Trophoblast cell (in vitro differentiated cells and primary cell): ENCODE results near the gene STAMBPL1.

ENCODE experiments used
- DNase-seq, 2 donors: peaks; one replicate each; pipeline ENCODE4 v3.0.0-alpha.2; 2016
- H2AFZ ChIP-seq: 2 replicates; pipeline ENCODE4 v1.6.1; 2013; ENCODE audit warnings: low read length, moderate library complexity, mild to moderate bottlenecking; ENCODE audit not compliant: insufficient read depth, poor library complexity
- H2AK5ac ChIP-seq: 2 replicates; pipeline ENCODE4 v1.6.1; 2013; ENCODE audit warnings: mild to moderate bottlenecking, low read length
- H2BK120ac ChIP-seq: 2 replicates; pipeline ENCODE4 v1.6.1; 2013; ENCODE audit warnings: low read length, mild to moderate bottlenecking, moderate library complexity; ENCODE audit not compliant: insufficient read depth, poor library complexity
- H2BK12ac ChIP-seq: 2 replicates; pipeline ENCODE4 v1.6.1; 2013; ENCODE audit warnings: mild to moderate bottlenecking, low read length, moderate library complexity
- H2BK5ac ChIP-seq: 2 replicates; pipeline ENCODE4 v1.6.1; 2013; ENCODE audit warnings: low read length, low read depth, moderate library complexity, mild to moderate bottlenecking; ENCODE audit not compliant: poor library complexity
- H3K14ac ChIP-seq: 2 replicates; pipeline ENCODE4 v1.6.1; 2013; ENCODE audit warnings: mild to moderate bottlenecking, low read length
- H3K18ac ChIP-seq: 2 replicates; pipeline ENCODE4 v1.6.1; 2013; ENCODE audit warnings: mild to moderate bottlenecking, low read length
- H3K23ac ChIP-seq: 2 replicates; pipeline ENCODE4 v1.6.1; 2013; ENCODE audit warnings: low read length
- H3K27ac ChIP-seq: 2 replicates; pipeline ENCODE4 v1.5.1; 2013; ENCODE audit warnings: low read depth, mild to moderate bottlenecking, inconsistent platforms, low read length, moderate library complexity
- H3K27me3 ChIP-seq: 2 replicates; pipeline ENCODE4 v1.6.1; 2013; ENCODE audit warnings: inconsistent platforms, mild to moderate bottlenecking, low read length, moderate library complexity; ENCODE audit not compliant: insufficient read depth
- H3K36me3 ChIP-seq, 2 experiments: 1 replicate in 1 of 2; 2 replicates in 1 of 2; pipeline ENCODE4 v1.6.1; 2013; ENCODE audit warnings: low read length in 2 of 2, mild to moderate bottlenecking in 2 of 2, moderate library complexity in 1 of 2; ENCODE audit not compliant: insufficient read depth in 2 of 2, control insufficient read depth in 1 of 2
- H3K4ac ChIP-seq: 2 replicates; pipeline ENCODE4 v1.6.1; 2013; ENCODE audit warnings: low read depth, mild to moderate bottlenecking, low read length, moderate library complexity
- H3K4me1 ChIP-seq, 2 experiments: 1 replicate in 1 of 2; 2 replicates in 1 of 2; pipeline ENCODE4 v1.6.1; 2013; ENCODE audit warnings: low read length in 2 of 2, mild to moderate bottlenecking in 2 of 2, moderate library complexity in 1 of 2; ENCODE audit not compliant: insufficient read depth in 2 of 2, control insufficient read depth in 1 of 2
- H3K4me2 ChIP-seq: 2 replicates; pipeline ENCODE4 v1.6.1; 2013; ENCODE audit warnings: inconsistent platforms, mild to moderate bottlenecking, low read length, moderate library complexity
- H3K4me3 ChIP-seq: 2 replicates; pipeline ENCODE4 v1.5.1; 2013; ENCODE audit warnings: mild to moderate bottlenecking, low read depth, low read length, inconsistent platforms
- H3K79me1 ChIP-seq: one replicate; pipeline ENCODE4 v1.6.1; 2013; ENCODE audit warnings: low read length
- H3K79me2 ChIP-seq: 2 replicates; pipeline ENCODE4 v1.6.1; 2013; ENCODE audit warnings: low read length, mild to moderate bottlenecking; ENCODE audit not compliant: control insufficient read depth, insufficient read depth, poor library complexity
- H3K9ac ChIP-seq: 2 replicates; pipeline ENCODE4 v1.6.1; 2013; ENCODE audit warnings: mild to moderate bottlenecking, low read length
- H3K9me3 ChIP-seq: 2 replicates; pipeline ENCODE4 v1.6.1; 2013; ENCODE audit warnings: low read depth, mild to moderate bottlenecking, control low read depth, inconsistent platforms, low read length; ENCODE audit not compliant: insufficient read depth
- H4K12ac ChIP-seq: 2 replicates; pipeline ENCODE4 v1.6.1; 2013; ENCODE audit warnings: low read depth, mild to moderate bottlenecking, low read length, moderate library complexity
- H4K8ac ChIP-seq: 2 replicates; pipeline ENCODE4 v1.6.1; 2013; ENCODE audit warnings: low read depth, mild to moderate bottlenecking, low read length, moderate library complexity
- H4K91ac ChIP-seq: one replicate; pipeline ENCODE4 v1.6.1; 2013; ENCODE audit warnings: low read depth, mild to moderate bottlenecking, low read length, moderate library complexity
- WGBS: extraction: QIAGEN DNeasy Blood & Tissue Kit; methylation state at CpG from one replicate; pipeline ENCODE4 v1.1.7; 2013; ENCODE audit warnings: missing lambda C conversion rate; ENCODE audit not compliant: insufficient read length, insufficient coverage; ENCODE audit errors: extremely low coverage; 5-methylcytosine and 5-hydroxymethylcytosine counted together

STAMBPL1 gene

GRCh38 chr10:88892222-88892967 lies 12.3 kb downstream of the STAMBPL1 start:
- no peak overlapping the region for H3K18ac ChIP-seq
- H4K12ac ChIP-seq: no peak overlapping the region
- WGBS: no CpG with 5 or more reads among the region's 2 CpGs
- no peak overlapping the region for H3K4me3 ChIP-seq
- no peak overlapping the region for H3K9ac ChIP-seq
- peaks cover 3 to 8% of the 10 kb centered on the region in 2 experiments for H3K4me1 ChIP-seq
- no peaks in the 10 kb centered on the region for H3K36me3 ChIP-seq
- H2AFZ ChIP-seq: no peak overlapping the region
- DNase-seq: no peak
- no peak overlapping the region for H3K4me2 ChIP-seq
- H3K79me1 ChIP-seq: no peaks in the 10 kb centered on the region
- H2AK5ac ChIP-seq: no peak overlapping the region
- no peak overlapping the region for H2BK12ac ChIP-seq
- H3K9me3 ChIP-seq: no peaks in the 10 kb centered on the region
- no peak overlapping the region for H3K27ac ChIP-seq
- H3K23ac ChIP-seq: no peak overlapping the region
- H2BK120ac ChIP-seq: no peak overlapping the region
- no peaks in the 10 kb centered on the region for H3K27me3 ChIP-seq
- H4K91ac ChIP-seq: no peak overlapping the region
- no peak overlapping the region for H3K4ac ChIP-seq
- no peak overlapping the region for H4K8ac ChIP-seq
- no peak overlapping the region for H3K14ac ChIP-seq
- H3K79me2 ChIP-seq: no peaks in the 10 kb centered on the region
- no peak overlapping the region for H2BK5ac ChIP-seq

GRCh38 chr10:88893611-88894010 lies 13.6 kb downstream of the STAMBPL1 start:
- no peak overlapping the region for H3K27ac ChIP-seq
- H4K12ac ChIP-seq: no peak overlapping the region
- H4K91ac ChIP-seq: no peak overlapping the region
- H3K4me1 ChIP-seq: peaks cover 3 to 8% of the 10 kb centered on the region in 2 experiments
- no peak overlapping the region for H2AK5ac ChIP-seq
- DNase-seq: no peak
- no peak overlapping the region for H3K14ac ChIP-seq
- no peaks in the 10 kb centered on the region for H3K79me1 ChIP-seq
- H3K18ac ChIP-seq: no peak overlapping the region
- H2AFZ ChIP-seq: no peak overlapping the region
- no peak overlapping the region for H3K9ac ChIP-seq
- no peaks in the 10 kb centered on the region for H3K79me2 ChIP-seq
- H3K23ac ChIP-seq: no peak overlapping the region
- no peak overlapping the region for H2BK5ac ChIP-seq
- no peak overlapping the region for H2BK120ac ChIP-seq
- no peaks in the 10 kb centered on the region for H3K36me3 ChIP-seq
- H3K4me2 ChIP-seq: no peak overlapping the region
- H3K4me3 ChIP-seq: no peak overlapping the region
- no peaks in the 10 kb centered on the region for H3K27me3 ChIP-seq
- no peaks in the 10 kb centered on the region for H3K9me3 ChIP-seq
- H2BK12ac ChIP-seq: no peak overlapping the region
- H4K8ac ChIP-seq: no peak overlapping the region
- no CpG with 5 or more reads among the region's 3 CpGs for WGBS
- no peak overlapping the region for H3K4ac ChIP-seq

GRCh38 chr10:88895250-88895649 lies 15.2 kb downstream of the STAMBPL1 start:
- no peak overlapping the region for H3K18ac ChIP-seq
- no peaks in the 10 kb centered on the region for H3K27me3 ChIP-seq
- no peaks in the 10 kb centered on the region for H3K79me2 ChIP-seq
- H2AFZ ChIP-seq: no peak overlapping the region
- peaks cover 3 to 8% of the 10 kb centered on the region in 2 experiments for H3K4me1 ChIP-seq
- WGBS: no CpG with 5 or more reads among the region's 1 CpG
- H3K4me3 ChIP-seq: no peak overlapping the region
- H2BK120ac ChIP-seq: no peak overlapping the region
- H3K27ac ChIP-seq: no peak overlapping the region
- H3K9me3 ChIP-seq: no peaks in the 10 kb centered on the region
- no peak overlapping the region for H3K4me2 ChIP-seq
- no peak overlapping the region for H4K91ac ChIP-seq
- no peak overlapping the region for H3K9ac ChIP-seq
- H3K14ac ChIP-seq: no peak overlapping the region
- H4K8ac ChIP-seq: no peak overlapping the region
- H2BK5ac ChIP-seq: no peak overlapping the region
- H3K36me3 ChIP-seq: no peaks in the 10 kb centered on the region
- H2AK5ac ChIP-seq: no peak overlapping the region
- H3K23ac ChIP-seq: no peak overlapping the region
- H4K12ac ChIP-seq: no peak overlapping the region
- H3K79me1 ChIP-seq: no peaks in the 10 kb centered on the region
- no peak overlapping the region for H2BK12ac ChIP-seq
- H3K4ac ChIP-seq: no peak overlapping the region
- no peak for DNase-seq

- H3K36me3 ChIP-seq: no peaks in the 10 kb centered on the region
- no CpG with 5 or more reads among the region's 4 CpGs for WGBS
These were observed 16.4 kb downstream of the STAMBPL1 start for GRCh38 chr10:88896372-88896993.

More at GRCh38 chr10:88896372-88896993, 16.4 kb downstream of the STAMBPL1 start:
- Histone ChIP-seq H3K14ac (no peak overlapping the region), H4K12ac (no peak overlapping the region), H3K23ac (no peak overlapping the region), H3K27ac (no peak overlapping the region), H3K4me3 (no peak overlapping the region), H4K91ac (no peak overlapping the region), H3K9me3 (no peaks in the 10 kb centered on the region), H2AK5ac (no peak overlapping the region), H2BK120ac (no peak overlapping the region), H3K79me2 (no peaks in the 10 kb centered on the region), H2BK5ac (no peak overlapping the region), H3K9ac (no peak overlapping the region), H3K4me1 (peaks cover 3 to 8% of the 10 kb centered on the region in 2 experiments), H2AFZ (no peak overlapping the region), H3K18ac (no peak overlapping the region), H2BK12ac (no peak overlapping the region), H4K8ac (no peak overlapping the region), H3K27me3 (no peaks in the 10 kb centered on the region), H3K4ac (no peak overlapping the region), H3K4me2 (no peak overlapping the region), H3K79me1 (no peaks in the 10 kb centered on the region)
- DNase-seq: peak; percentile 7 to 41
